Stomach (tissue), 4 donors: ENCODE measurements around the gene ZNF175.

Source experiments
- EP300 ChIP-seq: sonication (generic); formaldehyde crosslinking; IDR thresholded peaks from one replicate; pipeline ENCODE4 v1.6.1; 2017; ENCODE audit warnings: antibody characterized with exemption
- POLR2A ChIP-seq, 4 donors: fragments of 450-650 bp; IDR thresholded peaks; one replicate each; pipeline ENCODE4 v1.6.1; 2016; ENCODE audit warnings: antibody characterized with exemption in 4 of 4, control low read depth in 2 of 4, mild to moderate bottlenecking in 1 of 4, moderate library complexity in 1 of 4
- TF ChIP-seq, protein P1 (sequence below), 7 experiments: fragments of 450-650 bp in 4 of 7; fragments of 200-600 bp in 3 of 7; sonication (generic) in 3 of 7; IDR thresholded peaks; one replicate each; pipeline ENCODE4 v1.5.1; 2016 to 2019; ENCODE audit warnings: antibody characterized with exemption in 7 of 7, control low read depth in 2 of 7, mild to moderate bottlenecking in 1 of 7

- TF ChIP-seq EP300, result no peak
- TF ChIP-seq, protein P1, sequence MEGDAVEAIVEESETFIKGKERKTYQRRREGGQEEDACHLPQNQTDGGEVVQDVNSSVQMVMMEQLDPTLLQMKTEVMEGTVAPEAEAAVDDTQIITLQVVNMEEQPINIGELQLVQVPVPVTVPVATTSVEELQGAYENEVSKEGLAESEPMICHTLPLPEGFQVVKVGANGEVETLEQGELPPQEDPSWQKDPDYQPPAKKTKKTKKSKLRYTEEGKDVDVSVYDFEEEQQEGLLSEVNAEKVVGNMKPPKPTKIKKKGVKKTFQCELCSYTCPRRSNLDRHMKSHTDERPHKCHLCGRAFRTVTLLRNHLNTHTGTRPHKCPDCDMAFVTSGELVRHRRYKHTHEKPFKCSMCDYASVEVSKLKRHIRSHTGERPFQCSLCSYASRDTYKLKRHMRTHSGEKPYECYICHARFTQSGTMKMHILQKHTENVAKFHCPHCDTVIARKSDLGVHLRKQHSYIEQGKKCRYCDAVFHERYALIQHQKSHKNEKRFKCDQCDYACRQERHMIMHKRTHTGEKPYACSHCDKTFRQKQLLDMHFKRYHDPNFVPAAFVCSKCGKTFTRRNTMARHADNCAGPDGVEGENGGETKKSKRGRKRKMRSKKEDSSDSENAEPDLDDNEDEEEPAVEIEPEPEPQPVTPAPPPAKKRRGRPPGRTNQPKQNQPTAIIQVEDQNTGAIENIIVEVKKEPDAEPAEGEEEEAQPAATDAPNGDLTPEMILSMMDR (IDR thresholded peaks at IDR 0.05), result no peak
- TF ChIP-seq POLR2A (IDR thresholded peaks at IDR 0.05), result no peak
Observed at GRCh38 chr19:51593138-51593890, 22.2 kb downstream of the ZNF175 start.
